Activated T-helper 1 cell treated with anti-CD3 and anti-CD28 coated beads, Interleukin-2, amount 50 U/mL, for 16 hours (primary cell): ENCODE results near the gene CDV3.
A peak's percentile ranks its signal among the peaks of the same experiment; 100 is the strongest.

Source experiments
- DNase-seq, 2 donors: peaks; one replicate each; pipeline ENCODE4 v3.0.0-alpha.2; 2020; ENCODE audit warnings: low read depth in 1 of 2, low spot score in 1 of 2

The CDV3 gene

GRCh38 chr3:133568294-133569014 lies 5.0 kb upstream of the CDV3 start:
- DNase-seq, result no peak

DNA sequence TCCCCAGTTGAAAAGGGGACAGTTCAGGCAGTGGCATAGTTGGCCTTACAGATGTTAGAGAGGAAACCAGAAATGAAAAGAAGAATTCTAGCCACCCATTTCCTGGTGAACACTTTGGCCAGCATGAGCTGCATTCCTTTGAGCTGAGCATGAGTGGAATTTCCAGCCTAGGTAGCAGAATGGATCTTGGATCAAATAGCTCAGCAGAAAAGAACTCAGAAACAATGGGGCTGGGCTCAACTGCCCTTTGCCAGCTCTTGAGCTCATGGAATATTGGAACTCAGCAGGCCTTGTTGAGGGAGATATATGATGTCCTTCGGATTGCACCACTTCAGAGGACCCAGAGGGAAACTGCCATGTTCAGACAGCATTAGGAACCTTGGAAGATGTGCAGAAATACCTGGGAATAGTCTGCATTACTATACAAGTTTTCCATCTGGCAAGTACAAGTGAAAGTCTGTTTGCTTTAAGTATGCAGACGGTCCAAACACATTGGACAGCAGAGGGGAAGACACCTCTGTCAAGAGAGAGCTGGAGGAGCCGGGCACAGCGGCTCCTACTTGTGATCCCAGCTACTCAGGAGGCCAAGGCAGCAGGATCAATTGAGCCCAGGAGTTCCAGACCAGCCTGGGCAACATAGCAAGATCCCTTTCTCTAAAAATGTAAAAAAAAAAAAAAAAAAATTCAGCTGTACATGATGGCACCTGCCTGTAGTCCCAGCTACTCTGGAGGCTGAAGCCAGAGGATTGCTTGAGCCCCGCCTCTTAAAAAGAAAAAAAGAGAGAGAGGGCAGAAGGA lies 3.1 kb upstream of the CDV3 start:
- DNase-seq, result no peak

DNA sequence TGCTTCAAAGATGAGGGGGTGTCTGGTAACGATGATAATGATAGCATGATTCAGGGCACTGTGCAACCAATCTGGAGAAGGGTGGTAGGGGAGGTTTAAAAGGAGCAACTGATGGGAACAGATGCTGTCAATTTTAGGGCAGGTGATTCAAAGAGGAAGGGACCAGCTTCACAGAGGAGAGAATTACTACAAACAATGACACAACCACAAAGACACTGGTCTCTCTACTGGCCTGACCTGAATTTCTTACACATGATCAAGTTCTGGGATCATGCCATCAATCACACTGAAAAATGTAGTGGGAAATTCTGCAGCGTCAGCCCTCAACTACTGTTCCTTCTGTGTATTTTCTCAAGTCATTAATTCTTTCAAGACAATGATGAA lies 2.6 kb upstream of the CDV3 start:
- no peak for DNase-seq

GRCh38 chr3:133572158-133573053 lies 1.1 kb upstream of the CDV3 start:
- DNase-seq, result no peak

GRCh38 chr3:133573054-133573628 lies 345 bp upstream of the CDV3 start:
- DNase-seq, result peak; percentile 100

DNA sequence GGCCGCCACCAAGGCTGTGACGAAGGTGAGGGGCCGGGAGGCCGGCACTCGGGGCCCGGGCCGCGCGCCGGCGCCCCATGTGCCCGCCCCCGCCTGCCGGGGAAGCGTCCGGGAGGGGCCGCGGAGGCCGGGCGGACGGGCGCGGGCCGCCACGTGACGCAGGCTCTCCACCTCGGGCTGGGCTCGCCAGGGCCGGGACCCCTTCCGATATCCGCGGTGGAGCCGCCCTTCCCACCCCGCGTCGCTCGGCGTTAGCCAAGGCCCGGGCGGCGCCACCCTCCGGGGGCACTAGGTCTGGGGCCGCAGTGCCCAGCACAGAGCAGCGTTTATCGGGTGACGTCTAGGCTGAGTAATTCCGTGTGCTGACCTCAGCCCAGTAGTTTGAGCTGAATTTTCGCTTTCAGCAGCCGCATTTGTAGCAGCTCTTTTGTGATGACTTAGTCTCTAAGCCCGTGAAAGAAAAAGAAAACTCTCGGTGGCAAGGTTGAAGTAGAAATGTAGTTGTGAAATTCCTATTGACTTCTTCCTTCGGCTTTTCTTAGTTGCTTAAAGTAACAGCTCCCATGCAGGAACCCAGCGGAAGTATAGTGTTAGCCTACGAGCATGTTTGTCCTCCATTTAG lies 885 bp downstream of the CDV3 start:
- DNase-seq, result peak; percentile 30 to 64

- no peak for DNase-seq
Measured at GRCh38 chr3:133575086-133575485, 1.6 kb downstream of the CDV3 start.

DNA sequence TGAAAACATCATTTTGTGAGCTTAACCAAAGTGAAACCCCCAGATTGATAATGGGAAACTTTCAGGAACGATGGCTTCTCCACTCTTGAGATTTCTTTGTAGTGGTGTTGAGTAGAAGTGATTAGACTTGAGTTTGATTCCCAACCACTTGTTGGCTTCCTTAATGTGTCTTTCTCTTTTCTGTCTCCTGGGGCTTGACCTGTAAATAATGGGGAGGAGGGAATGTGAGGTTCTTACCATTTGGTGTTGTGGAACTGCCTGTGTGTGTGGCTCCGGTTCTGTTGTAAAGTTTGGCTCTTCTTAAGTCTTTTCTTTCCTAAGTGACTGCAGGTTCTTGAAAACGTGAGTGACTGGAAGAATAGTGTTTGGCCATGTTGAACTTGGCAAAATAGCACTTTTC lies 2.7 kb downstream of the CDV3 start:
- no peak for DNase-seq

DNA sequence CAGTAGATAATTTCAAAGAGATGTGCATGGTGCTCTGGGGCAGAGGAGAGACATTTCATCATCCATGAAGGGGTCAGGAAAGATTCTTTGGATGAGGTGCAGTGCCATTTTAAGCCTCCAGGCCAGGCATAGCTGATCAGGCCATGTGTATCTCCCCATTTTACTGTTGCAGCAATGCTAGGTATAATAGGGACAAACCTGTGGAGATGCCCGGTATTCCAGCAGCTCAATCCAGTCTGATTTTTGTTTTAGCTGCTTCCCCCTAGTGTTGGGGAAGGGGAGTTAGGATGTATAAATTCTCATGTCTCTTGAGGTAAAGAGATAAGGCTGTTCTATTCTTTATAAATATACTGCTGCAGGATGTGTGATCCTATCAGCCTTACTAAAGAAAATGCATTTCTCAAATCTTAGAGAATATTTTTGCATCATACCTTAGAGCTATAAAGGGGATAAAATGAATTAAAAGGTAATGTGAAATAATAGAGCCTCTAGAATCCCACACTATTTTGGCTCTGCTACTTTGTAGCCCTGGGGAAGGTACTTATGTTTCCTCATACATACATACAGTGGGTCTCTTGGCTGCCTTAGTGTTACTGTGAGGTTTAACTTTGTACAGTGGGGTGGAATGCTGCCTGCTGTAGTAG lies 5.2 kb downstream of the CDV3 start:
- DNase-seq, result no peak

GRCh38 chr3:133583396-133583795 lies 9.9 kb downstream of the CDV3 start:
- no peak for DNase-seq

DNA sequence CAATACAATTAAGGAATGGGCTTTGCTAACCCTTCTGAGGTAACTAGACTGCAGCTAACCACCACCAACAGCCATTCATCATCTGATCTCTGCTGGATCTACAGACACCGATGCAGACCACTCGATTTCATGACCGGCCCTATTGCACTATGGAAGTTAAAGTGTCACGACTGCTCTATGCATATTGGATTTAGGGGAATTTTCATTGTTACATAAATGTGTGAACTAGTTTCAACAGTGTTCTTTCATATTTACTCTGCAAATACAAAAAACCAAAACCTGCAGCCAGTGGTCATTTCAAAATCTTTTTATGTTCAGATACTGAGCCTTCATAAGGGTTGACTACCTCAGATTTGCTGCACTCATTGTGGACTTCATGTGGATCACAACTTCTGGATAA lies 14.5 kb downstream of the CDV3 start:
- no peak for DNase-seq

DNA sequence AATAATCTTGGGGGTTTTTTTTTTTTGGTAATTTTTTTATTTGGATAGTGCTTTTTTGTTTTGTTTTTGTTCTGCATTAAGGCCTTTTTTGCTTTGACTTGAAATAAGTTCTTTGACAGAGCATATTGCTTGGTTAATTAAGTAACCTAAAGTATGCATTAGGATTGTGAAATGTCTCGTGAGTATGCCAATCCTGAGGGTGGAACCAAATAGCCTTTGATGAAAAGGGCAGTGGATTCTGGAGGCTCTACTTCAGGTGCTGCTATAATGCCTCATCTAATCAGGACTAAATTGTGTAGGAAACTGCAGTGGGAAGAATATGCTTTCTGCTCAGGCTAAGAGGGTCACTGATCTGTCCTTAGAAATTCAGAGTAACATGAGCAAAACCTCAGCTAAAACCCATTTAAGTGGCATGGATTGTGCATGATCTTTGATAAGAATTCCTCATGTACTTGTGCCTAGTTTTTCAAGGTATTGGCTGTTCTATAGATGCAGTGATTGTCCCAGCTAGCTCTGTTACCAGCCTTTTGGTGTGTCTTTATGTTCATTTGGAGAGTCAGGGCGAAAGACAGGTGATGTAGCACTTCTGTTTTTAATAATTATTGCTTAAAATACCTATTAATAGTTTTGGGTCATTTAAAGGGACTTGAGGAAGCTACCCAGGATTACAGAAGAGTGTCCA lies 15.4 kb downstream of the CDV3 start:
- DNase-seq, result no peak

DNA sequence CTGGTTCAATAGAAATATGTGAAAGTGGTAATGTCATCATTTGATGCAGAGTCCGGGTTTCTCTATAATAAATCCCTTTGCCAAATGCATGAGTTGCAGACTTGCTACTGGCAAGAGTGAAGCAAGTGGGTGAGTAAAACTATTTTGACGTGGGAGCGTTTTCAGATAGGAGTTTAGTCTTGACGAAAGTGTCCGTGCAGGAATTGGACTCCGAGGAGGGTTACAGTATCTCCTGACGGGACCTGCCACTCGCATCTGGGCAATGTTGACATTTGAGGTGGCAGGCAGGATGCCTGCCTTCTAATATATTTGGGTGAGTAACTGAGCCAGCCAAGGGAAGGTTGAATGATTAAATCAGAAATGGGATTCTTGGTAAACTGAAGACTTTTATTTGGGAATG lies 16.0 kb downstream of the CDV3 start:
- DNase-seq, result no peak

DNA sequence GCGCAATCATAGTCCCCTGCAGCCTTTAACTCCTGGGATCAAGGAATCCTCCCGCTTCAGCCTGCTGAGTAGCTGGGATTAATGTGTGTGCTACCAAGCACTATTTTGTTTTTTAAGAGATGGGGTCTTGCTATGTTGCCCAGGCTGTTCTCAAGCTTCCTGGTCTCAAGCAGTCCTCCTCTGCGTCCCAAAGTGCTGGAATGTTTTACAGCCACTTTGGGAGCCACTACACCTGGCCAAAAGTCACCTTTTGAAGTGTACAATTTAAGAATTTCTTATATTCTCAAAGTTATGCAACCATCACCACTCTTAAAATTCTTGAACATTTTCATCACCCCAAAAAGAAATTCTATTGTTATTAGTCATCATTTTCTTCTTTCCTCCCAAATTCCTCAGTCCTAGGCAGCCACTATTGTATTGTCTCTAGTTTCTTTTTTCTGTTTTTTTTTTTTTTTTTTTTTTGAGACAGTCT lies 17.8 kb downstream of the CDV3 start:
- no peak for DNase-seq

DNA sequence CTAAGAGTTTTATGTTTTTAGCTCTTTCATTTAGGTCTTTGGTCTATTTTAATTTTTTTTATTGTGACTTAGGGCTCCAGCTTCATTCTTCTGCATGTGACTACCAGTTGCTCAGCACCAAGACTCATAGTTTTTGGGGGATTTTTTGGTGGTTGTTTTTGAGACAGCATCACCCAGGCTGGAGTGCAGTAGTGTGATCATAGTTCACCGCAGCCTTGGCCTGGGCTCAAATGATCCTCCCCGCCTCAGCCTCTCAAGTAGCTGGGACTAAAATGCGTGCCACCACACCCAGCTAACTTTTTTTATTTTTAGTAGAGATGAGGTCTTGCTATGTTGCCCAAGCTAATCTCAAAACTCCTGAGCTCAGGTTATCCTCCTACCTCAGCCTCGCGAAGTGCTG lies 19.4 kb downstream of the CDV3 start:
- DNase-seq, result no peak

- DNase-seq, result no peak
Measured at GRCh38 chr3:133593243-133593642, 19.8 kb downstream of the CDV3 start.

DNA sequence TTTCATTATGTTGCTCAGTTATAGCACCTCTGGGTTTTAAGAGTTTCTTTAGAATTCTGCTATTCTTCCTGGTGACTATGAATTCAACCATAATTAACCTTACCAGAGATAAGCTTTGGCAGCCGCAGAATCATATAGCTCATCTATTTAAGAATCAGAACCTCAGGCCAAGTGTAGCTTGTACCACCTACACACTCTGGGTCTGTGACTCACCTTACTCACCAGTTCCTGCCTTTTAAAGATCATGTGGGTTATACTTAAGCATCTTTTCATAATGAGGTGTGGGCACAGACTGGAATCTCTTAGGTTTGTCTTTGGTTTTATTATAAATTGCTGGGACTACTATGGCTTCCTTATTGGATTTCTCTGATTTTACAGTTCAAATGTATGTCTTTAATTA lies 21.9 kb downstream of the CDV3 start:
- no peak for DNase-seq

GRCh38 chr3:133598405-133598804 lies 24.9 kb downstream of the CDV3 start:
- no peak for DNase-seq

DNA sequence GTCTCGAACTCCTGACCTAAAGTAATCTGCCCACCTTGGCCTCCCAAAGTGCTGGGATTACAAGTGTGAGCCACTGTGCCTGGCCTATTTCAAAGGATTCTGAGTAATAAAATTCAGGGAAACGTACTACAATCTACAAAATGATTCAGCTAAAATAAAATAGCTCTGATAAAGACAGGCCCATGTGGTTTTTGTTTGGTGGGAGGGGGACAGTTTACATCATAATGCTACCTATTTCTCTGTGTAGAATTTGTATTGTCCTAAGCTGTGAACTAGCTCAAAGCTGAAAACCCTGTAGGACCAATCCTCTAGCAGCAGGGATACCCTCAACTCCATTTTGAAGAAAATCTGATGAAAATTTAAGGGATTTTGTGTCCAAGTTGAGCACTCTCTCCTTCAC lies 25.8 kb downstream of the CDV3 start:
- DNase-seq, result no peak

DNA sequence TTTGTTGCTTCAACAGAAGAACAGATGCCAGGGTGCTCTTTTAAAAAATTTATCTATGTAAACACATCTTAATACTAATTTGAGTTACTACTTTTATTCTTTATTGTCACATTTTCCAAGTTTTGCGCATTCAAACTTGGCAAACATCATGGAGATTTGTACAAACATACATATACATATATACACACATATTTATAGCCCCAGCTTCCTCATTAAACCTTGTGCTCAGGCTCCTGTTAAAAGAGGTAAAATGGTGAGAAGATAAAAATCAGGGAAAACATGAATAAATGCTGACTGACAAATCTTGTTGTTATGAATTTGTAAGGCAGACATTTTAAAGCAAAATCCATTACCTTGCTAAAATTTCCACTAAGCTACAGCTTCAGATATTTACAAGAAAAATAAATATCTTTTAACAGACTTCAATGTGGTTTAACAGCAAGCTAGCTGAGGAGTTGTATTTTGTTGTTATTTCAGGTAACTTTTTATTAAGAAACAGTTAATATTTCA lies 27.1 kb downstream of the CDV3 start:
- DNase-seq, result no peak
